IPS DF 19.7 (cell line): ENCODE measurements around the gene PRSS56.
"Not testable (repeated sequence)": the region's sequence is repeated elsewhere in the genome, so short reads cannot be mapped to it uniquely, and the experiment has no call there.

ENCODE experiments used
- DNase-seq: peaks from one replicate; pipeline ENCODE4 v3.0.0-alpha.2; 2013; ENCODE audit warnings: low read depth, low spot score

PRSS56 gene

GRCh38 chr2:232525791-232526371 is 5.7 kb downstream of the PRSS56 start, which contains the start of gene CHRND:
CHRND (plus strand) TSS chr2:232526160; CDS start chr2:232526216, 56 bp downstream.
- no peak for DNase-seq

- DNase-seq = no peak
These were observed 6.3 kb downstream of the PRSS56 start for GRCh38 chr2:232526372-232526941.

GRCh38 chr2:232527905-232528470 is 7.8 kb downstream of the PRSS56 start:
- DNase-seq = no peak

- DNase-seq = no peak
These were observed 8.7 kb downstream of the PRSS56 start for GRCh38 chr2:232528746-232529460.

GRCh38 chr2:232529806-232530547 is 9.8 kb downstream of the PRSS56 start:
- no peak for DNase-seq

GRCh38 chr2:232530626-232531260 is 10.6 kb downstream of the PRSS56 start:
- DNase-seq = no peak

- DNase-seq = no peak
These were observed 12.2 kb downstream of the PRSS56 start for GRCh38 chr2:232532419-232532818.

GRCh38 chr2:232532821-232533220 is 12.6 kb downstream of the PRSS56 start:
- not testable (repeated sequence) for DNase-seq

GRCh38 chr2:232533944-232534710 is 13.9 kb downstream of the PRSS56 start:
- no peak for DNase-seq

- DNase-seq = no peak
These were observed 14.9 kb downstream of the PRSS56 start for GRCh38 chr2:232534940-232535651.

GRCh38 chr2:232535761-232536530 is 15.8 kb downstream of the PRSS56 start:
- DNase-seq = no peak

GRCh38 chr2:232537079-232537478 is 16.9 kb downstream of the PRSS56 start:
- no peak for DNase-seq

- DNase-seq = no peak
These were observed 17.3 kb downstream of the PRSS56 start for GRCh38 chr2:232537499-232537898.

- no peak for DNase-seq
These were observed 18.5 kb downstream of the PRSS56 start for GRCh38 chr2:232538671-232539070.

GRCh38 chr2:232539298-232540231 is 19.4 kb downstream of the PRSS56 start, which contains the start of gene CHRNG:
CHRNG (plus strand) TSS chr2:232539692; CDS start chr2:232539748, 56 bp downstream.
- no peak for DNase-seq

GRCh38 chr2:232540441-232541041 is 20.4 kb downstream of the PRSS56 start:
- no peak for DNase-seq

- DNase-seq = no peak
These were observed 21.2 kb downstream of the PRSS56 start for GRCh38 chr2:232541195-232541960.
